Muscle layer of colon (tissue), 2 donors: ENCODE data around the gene PHF21B.

Experiments used
- H3K27ac ChIP-seq: one replicate; pipeline ENCODE4 v1.7.0; 2013; ENCODE audit warnings: low read depth, mild to moderate bottlenecking, low read length, moderate library complexity
- H3K27me3 ChIP-seq, 2 donors: one replicate each; pipeline ENCODE4 v1.7.0; 2013; ENCODE audit warnings: low read length in 2 of 2, mild to moderate bottlenecking in 2 of 2; ENCODE audit not compliant: insufficient read depth in 2 of 2, control insufficient read depth in 1 of 2
- H3K36me3 ChIP-seq: one replicate; pipeline ENCODE4 v1.7.0; 2013; ENCODE audit warnings: mild to moderate bottlenecking, low read length; ENCODE audit not compliant: insufficient read depth
- H3K4me1 ChIP-seq: one replicate; pipeline ENCODE4 v1.7.0; 2013; ENCODE audit warnings: mild to moderate bottlenecking, low read length; ENCODE audit not compliant: insufficient read depth
- H3K4me3 ChIP-seq, 2 donors: one replicate each; pipeline ENCODE4 v1.7.0; 2013; ENCODE audit warnings: low read length in 2 of 2, low read depth in 1 of 2, mild to moderate bottlenecking in 1 of 2, moderate library complexity in 1 of 2
- H3K9ac ChIP-seq: one replicate; pipeline ENCODE4 v1.7.0; 2013; ENCODE audit warnings: low read length
- H3K9me3 ChIP-seq: one replicate; pipeline ENCODE4 v1.7.0; 2013; ENCODE audit warnings: mild to moderate bottlenecking, low read length
- donor health status: abdominal sarcoma.
- donor health status: Adenocarcinoma of cecum.

Gene PHF21B

DNA sequence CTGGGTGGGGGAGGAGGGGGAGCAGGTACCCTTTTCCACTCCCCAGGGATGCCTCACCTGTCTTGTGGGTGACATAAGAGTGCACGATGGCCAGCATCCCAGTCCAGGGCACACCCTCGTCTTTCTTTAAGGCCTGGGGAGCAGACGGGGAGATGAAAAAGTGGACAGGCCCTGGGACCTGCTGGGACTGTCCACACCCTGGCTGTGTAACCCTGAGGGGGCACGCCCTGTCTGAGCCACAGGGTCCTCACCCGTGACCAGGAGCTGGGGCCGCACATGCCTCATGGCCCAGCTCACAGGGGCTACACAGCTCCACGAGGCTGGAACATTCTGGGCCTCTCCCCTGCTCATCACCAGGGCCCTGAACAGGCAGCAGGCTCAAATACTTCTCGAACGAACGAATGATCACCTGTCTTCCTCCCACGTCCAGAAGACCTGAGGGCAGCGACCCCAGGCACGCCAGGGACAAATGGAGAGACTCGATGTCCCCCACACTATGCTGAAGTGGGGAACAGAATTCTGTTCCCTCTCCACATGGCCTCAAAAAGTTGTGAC lies 123.9 kb downstream of the PHF21B start:
- Histone ChIP-seq H3K36me3 (no peaks in the 10 kb centered on the region), H3K4me1 (no peaks in the 10 kb centered on the region), H3K9ac (no peak overlapping the region), H3K27me3 (no peaks in the 10 kb centered on the region), H3K4me3 (no peak overlapping the region), H3K27ac (no peak overlapping the region), H3K9me3 (no peaks in the 10 kb centered on the region)

DNA sequence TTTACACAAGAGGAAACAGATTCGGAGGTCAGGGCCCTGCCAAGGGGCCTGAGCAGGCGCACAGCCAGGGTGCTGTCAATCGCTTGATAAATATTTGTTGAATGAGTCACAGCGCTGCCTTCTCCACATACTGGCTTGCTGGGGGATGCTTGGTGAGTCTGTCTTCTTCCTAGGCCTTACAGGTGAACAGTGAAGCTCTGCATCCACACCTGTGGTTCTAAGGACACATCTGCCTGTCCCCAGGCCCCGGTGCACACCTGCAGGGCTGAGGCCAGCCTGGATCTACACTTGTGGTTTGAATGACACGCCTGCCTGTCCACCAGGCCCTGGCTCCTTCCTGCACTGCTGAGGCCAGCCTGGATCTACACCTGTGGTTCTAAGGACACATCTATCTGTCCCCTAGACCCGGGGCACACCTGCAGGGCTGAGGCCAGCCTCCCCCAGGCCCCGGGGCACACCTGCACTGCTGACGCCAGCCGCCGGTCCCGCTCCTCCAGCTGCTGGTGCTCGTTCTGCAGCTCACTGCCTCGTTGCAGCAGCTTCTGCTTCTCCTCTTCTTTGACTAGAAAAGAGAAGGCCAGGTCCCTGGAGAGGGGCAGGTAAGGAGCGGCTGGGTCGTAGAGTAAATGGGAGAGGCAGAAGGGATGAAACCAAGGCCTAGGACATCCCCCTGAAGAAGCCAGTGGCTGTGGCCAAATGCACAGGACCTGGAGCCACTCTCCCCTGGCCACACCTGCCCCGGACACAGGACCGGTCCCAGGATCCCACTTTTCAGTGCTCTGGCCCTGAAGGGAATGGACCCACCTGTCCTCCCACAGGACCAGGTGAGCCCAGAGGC lies 124.6 kb downstream of the PHF21B start:
- H3K36me3 ChIP-seq, result no peaks in the 10 kb centered on the region
- no peak overlapping the region for H3K9ac ChIP-seq

DNA sequence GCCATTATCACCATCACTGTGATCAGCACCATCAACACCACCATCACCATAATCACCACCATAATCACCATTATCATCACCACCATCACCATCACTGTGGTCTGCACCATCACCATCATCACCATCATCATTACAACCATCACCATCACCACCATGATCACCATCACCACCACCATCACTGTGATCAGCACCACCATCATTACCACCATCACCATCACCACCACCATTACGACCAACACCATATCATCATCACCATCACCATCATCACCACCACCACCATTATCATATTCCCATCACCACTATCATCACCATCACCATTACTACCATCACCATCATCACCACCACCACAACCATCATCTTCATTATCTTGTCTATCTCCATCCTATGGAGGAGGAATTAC lies 125.2 kb downstream of the PHF21B start:
- Histone ChIP-seq H3K27ac (no peak overlapping the region), H3K36me3 (no peaks in the 10 kb centered on the region), H3K27me3 (no peaks in the 10 kb centered on the region), H3K4me1 (no peaks in the 10 kb centered on the region), H3K9me3 (no peaks in the 10 kb centered on the region), H3K4me3 (no peak overlapping the region), H3K9ac (no peak overlapping the region)

More for the DNA sequence above, 124.6 kb downstream of the PHF21B start:
- no peak overlapping the region for H3K27ac ChIP-seq
- no peaks in the 10 kb centered on the region for H3K27me3 ChIP-seq
- H3K4me3 ChIP-seq, result no peak overlapping the region
- H3K4me1 ChIP-seq, result no peaks in the 10 kb centered on the region
- no peaks in the 10 kb centered on the region for H3K9me3 ChIP-seq

DNA sequence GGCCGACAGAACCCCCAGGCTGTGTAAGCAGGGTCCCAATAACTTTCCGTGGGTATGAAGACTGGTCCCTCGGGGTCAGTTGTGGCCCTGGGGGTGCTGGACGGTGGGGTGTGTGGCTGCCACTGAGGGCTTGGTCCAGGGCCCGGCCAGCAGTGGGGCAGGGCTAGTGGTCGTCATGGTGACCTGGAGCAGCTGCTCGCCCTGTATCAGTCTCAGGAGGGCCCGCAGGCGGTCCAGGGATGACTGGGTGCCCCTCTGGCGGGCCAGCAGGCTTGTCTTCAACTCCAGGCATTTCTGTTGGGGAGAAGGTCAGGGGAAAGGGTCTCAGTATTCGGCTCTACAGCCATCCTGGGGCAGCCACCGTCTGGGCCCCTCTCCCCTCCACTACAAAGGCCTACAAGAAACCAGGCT lies 126.8 kb downstream of the PHF21B start:
- no peaks in the 10 kb centered on the region for H3K27me3 ChIP-seq

DNA sequence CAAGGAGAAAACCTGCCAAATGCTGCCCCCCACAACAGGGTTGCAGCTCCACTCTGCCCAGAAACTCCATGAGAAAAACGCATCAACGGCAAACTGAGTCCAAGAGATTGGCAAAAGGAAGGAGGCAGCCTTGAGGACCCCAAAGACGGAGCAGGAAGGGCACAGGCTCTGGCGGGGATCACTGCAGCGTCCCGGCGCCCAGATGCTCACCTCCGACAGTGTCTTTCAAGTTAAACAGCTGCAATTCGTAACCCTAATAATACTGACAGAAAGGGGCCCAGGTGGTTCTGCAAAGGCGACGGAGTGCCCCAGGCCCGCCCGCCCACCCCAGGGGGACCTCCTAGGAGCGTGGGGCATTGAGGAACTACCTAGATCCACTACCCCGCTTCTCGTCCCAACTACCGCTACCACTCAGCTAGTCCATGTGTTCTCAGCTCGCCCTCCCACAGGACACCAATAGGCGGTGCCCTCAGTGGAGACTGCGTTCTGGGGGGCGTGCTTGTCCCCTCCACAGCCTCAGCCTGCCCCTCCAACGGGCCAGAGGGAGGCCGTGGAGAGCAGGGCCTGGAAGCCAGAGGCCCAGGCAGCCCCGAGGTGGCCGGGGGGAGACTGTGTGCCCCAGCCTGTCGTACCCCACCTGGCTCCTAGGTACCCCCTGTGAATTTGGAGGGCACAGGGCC lies 127.4 kb downstream of the PHF21B start:
- no peaks in the 10 kb centered on the region for H3K4me1 ChIP-seq
- no peaks in the 10 kb centered on the region for H3K27me3 ChIP-seq
- no peak overlapping the region for H3K4me3 ChIP-seq
- H3K9me3 ChIP-seq, result no peaks in the 10 kb centered on the region
- H3K27ac ChIP-seq, result no peak overlapping the region
- H3K9ac ChIP-seq, result no peak overlapping the region
- H3K36me3 ChIP-seq, result no peaks in the 10 kb centered on the region

More for the DNA sequence above, 126.8 kb downstream of the PHF21B start:
- no peaks in the 10 kb centered on the region for H3K9me3 ChIP-seq
- no peak overlapping the region for H3K4me3 ChIP-seq
- H3K4me1 ChIP-seq, result no peaks in the 10 kb centered on the region
- no peaks in the 10 kb centered on the region for H3K36me3 ChIP-seq
- no peak overlapping the region for H3K27ac ChIP-seq
- no peak overlapping the region for H3K9ac ChIP-seq

DNA sequence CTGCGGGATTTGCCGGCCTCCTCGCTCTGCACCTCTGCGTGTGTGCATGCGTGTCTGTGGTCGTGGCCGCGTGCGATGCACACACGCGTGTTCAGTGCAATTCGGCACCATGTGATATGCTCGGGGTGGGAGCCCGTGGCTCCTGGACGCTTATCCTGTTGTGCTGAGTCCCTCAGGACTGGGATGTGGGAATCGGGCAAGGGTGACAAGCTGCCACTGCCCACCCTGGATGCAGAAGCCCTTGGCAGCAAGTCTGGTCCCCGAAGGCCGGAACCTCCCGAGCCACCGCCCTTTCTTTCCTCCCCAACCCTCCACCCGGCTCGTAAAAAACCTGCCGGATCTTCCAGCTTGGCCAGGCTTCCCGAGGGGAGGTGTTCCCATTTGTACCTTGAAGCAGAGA lies 128.2 kb downstream of the PHF21B start:
- Histone ChIP-seq H3K36me3 (no peaks in the 10 kb centered on the region), H3K4me1 (no peaks in the 10 kb centered on the region), H3K27me3 (no peaks in the 10 kb centered on the region), H3K9ac (no peak overlapping the region), H3K9me3 (no peaks in the 10 kb centered on the region), H3K4me3 (no peak overlapping the region), H3K27ac (no peak overlapping the region)

DNA sequence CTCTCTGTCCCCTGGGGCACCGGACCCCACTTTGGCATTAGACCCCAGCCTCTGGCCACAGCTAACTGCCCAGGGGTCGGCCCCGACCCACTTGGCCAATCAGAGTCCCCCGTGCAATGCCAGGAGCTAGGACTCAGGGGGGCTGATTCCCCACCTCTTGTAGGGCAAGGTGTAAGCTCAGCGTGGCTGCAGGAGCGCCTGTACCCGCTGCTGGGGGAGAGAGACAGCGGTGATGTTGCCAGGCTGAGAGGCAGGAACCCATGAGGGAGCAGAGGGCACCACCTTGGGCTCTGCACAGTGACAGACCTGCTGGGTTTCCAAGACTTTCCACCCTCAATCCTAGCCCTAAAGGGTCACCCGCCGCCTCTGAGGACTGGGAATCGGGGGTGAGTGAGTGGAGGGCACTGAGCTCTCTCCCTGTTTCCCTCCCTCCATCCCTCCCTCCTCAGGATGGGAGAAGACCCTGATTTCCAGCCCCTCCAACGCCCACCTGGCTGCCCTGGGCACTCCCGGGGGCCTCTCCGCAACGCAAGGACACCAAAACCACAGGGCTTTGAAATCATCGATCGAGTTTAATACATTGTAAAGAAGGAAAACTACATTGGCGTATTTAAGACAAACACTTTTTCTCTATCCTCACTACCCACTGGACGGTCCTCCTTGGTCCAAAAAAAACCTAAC lies 129.1 kb downstream of the PHF21B start:
- Histone ChIP-seq H3K9me3 (no peaks in the 10 kb centered on the region), H3K9ac (no peak overlapping the region), H3K4me1 (no peaks in the 10 kb centered on the region), H3K27me3 (no peaks in the 10 kb centered on the region), H3K36me3 (no peaks in the 10 kb centered on the region), H3K27ac (no peak overlapping the region), H3K4me3 (no peak overlapping the region)

DNA sequence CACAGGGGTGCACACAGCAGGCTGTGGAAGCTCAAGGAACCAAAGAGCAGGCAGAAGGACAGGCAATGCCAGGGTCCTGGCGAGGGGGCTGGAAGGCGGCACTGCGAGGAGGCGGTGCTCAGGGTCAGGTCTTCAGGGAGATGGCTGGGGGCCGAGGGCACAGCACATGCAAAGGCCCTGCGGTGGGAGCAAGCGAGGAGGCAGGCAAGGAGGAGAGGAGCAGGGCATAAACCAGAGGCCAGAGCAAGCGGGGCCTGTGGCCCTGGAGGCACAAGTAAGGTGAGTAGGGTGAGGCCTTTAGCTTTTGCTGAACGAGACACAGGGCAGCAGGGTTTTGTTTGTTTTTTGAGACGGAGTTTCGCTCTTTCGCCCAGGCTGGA lies 130.5 kb downstream of the PHF21B start:
- H3K27ac ChIP-seq, result no peak overlapping the region
- no peaks in the 10 kb centered on the region for H3K9me3 ChIP-seq
- no peaks in the 10 kb centered on the region for H3K4me1 ChIP-seq
- H3K36me3 ChIP-seq, result no peaks in the 10 kb centered on the region
- no peak overlapping the region for H3K4me3 ChIP-seq
- H3K27me3 ChIP-seq, result no peaks in the 10 kb centered on the region
- no peak overlapping the region for H3K9ac ChIP-seq

DNA sequence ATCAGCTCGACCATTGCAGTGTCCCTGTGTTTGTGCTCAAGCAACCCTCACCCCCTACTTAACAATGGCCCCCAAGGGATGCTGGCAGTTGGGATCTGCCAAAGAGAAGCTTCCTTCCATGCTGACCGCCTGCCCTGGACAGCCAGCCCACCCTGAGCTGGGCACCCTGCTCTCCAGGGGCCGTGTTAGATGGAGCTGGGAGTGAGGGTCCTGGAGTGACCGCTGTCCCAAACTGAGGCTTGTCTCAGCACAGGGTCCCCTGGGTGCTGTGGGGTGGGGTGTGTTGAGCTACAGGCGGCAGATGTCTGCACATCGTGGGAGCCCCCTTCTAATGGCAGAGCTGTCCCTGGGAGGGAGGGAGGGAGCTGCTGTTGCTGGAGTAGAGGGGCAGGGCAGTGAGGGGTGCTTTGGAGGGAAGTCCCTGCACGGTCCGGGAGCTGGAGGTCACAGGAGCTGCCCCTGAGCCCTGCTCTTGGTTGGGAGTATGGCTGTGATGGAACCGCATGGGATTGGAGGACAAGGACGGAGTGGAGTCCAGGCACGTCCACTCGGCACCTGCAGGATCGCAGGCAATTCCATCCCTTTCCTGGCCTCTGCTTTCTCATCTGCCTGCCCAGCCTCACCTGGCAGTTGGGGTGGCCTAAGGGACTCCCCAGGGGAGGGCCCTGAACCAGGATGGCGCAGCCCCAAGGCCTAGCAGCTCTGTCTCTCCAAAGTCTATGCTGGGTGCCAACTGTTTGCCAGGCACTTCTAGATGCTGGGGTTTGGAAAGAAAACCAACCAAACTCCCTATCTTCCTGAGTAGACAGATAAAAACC lies 131.1 kb downstream of the PHF21B start:
- Histone ChIP-seq H3K4me3 (no peak overlapping the region), H3K9me3 (no peaks in the 10 kb centered on the region), H3K9ac (no peak overlapping the region), H3K27ac (no peak overlapping the region), H3K36me3 (no peaks in the 10 kb centered on the region), H3K27me3 (no peaks in the 10 kb centered on the region), H3K4me1 (no peaks in the 10 kb centered on the region)

DNA sequence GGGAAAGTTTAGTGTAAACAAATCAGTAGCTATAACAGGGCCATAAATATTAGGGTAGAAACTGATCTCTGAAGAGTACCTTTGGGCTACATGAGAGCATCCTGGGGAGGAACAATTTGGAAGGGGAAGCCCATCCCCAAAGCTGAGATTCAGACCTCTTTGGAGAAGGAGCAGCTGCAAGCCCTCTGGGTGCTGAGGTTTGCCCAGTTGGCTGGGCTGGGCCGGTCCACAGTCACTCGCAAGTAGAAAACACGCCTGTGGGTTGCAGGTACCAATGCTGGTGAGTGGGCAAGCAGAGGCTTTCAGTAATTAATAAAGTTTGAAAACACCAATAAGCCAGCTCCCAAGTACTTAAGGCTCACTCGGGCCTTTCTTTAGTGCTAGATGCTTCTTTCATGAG lies 132.9 kb downstream of the PHF21B start:
- H3K9ac ChIP-seq, result no peak overlapping the region
- no peaks in the 10 kb centered on the region for H3K4me1 ChIP-seq
- no peaks in the 10 kb centered on the region for H3K9me3 ChIP-seq
- no peaks in the 10 kb centered on the region for H3K27me3 ChIP-seq
- H3K36me3 ChIP-seq, result no peaks in the 10 kb centered on the region
- H3K27ac ChIP-seq, result no peak overlapping the region
- H3K4me3 ChIP-seq, result no peak overlapping the region

DNA sequence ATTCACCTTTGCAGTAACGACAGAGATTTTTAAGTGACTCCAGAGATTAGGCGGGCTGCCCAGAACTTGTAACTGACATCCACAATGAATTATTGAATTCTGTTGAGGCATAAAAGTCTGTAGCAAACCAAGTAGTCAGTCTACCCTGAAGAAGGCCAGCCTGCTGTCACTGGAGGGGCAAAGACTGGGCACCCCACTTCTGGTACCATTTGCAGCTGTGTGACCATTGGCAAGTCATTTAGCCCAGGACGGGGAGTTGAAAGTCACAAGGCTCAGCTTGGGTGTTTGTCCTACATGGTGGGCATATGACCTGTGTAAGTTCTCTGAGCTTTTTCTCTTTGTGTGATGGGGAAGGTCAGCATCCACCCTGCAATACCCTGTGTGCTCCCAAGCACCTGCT lies 138.0 kb downstream of the PHF21B start:
- no peaks in the 10 kb centered on the region for H3K9me3 ChIP-seq
- H3K36me3 ChIP-seq, result no peaks in the 10 kb centered on the region
- H3K9ac ChIP-seq, result no peak overlapping the region
- no peaks in the 10 kb centered on the region for H3K4me1 ChIP-seq
- no peak overlapping the region for H3K4me3 ChIP-seq
- no peaks in the 10 kb centered on the region for H3K27me3 ChIP-seq
- no peak overlapping the region for H3K27ac ChIP-seq
